NCI-H1417 treated with DMSO at 0.1 percent for 48 hours (cell line): ENCODE results near the gene KNCN.

Source experiments
- DNase-seq: peaks from one replicate; lab custom pipeline; 2025; lab: John Stamatoyannopoulos, UW

The KNCN gene

DNA sequence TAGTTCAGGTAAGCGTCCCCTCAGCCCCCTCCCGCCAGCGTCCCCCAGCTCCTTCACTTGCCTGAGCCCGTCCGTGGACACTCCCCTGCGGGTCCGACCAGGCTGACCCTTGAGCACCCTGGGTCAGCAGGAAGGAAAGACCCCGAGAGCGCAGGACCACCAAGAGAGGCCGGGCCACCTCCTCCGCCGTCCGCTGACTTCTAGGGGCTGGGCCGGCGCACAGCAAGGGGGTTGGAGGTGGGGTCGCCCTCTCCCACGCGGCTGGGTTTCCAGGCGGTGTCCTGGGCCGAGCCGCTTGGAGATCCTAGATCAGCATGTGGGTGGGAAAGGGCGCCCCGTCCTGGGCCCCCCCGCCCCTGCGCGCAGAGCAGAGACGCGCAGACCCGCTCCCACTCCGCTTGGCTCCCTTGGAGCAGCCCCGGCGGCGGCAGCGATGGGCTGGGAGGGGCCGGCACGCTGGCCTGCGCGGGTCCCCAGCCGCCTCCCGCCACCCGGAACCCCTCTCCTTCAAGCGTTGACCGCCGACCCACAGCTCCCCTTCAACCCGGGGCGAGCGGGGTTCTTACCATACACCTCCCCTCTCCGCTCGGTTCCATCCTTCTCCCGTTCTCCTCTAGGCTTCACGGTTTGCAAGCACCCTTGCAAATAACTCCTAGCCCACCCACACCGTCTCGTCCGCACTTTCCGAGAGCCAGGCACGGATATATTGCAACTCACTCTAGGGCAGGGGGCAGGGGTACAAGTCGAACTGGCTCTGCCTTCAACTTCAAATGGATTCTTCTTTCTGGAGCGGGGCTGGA lies 7.5 kb downstream of the KNCN start:
- no peak for DNase-seq

DNA sequence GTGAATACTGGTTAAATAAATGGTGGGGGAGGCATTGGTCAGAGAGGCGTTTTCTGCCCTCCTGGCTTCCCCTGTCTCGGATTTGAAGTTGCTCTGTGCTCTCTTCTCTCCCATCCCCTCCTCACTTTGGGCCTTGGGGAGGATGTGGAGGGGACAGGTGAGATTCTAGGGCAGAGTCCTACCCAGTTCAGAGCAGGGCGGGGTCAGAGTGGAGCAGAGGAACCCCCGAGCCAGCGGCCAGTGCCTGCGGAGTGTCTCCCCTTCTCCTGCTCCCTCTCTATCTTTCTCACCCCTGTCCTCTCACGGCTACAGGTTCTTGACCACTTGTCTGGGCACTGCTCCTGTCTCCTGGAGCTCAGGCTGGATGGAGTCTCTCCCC lies 8.1 kb downstream of the KNCN start:
- no peak for DNase-seq

DNA sequence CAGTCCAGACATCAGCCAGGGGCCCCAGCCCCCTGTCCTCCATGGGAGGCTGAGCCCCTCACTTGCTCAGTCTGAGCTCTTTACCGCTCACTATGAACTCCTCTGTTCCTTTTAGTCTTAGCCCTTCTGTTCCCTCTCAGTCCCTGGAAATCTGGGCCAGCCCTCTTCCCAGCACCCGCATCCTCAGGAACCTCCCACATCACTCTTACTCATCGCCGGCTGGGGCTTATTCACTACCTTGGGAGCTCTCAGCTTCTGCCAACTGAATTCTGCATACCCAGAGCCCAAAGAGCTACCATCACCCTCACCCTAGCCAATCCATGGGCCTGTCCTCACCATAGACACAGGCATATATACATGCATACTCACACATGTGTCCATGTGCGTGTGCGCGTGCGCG lies 11.5 kb downstream of the KNCN start:
- no peak for DNase-seq

DNA sequence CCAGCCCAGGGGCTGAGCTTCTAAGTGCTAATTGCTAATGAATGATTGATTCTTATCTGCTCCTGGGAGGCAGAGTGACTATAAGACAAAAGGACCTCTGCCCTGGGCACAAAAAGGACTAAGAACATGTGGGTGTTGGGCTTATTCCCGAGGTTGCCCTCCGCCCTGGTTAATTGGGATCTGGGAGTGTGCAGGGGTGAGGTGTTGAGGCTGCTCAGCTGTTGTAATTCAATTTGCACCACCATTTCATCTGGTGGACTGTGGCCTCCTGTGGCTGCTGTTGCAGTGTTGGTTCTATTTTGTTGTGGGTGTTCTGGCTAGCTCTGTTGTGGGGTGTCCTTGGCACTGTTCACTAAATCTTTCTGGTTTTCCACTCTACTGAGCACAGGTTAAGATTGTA lies 13.3 kb downstream of the KNCN start:
- DNase-seq, result no peak

DNA sequence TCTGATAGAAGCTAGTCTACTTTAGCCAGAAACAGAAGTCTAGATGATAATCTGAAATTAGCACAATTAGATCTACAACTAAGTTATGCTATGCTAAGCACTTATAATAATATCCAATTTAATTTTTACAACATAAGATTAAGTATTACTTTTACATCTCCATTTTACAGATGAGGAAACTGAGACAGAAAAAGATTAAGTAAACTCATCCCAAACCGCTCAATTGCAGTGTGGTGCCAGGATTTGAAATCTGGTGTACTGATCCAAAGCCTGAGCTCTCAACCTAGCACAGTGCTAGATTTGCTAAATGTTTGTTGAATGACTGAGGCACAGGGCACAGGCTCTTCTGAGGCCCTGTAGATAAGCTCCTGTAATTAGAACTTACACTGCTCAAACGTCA lies 13.8 kb downstream of the KNCN start:
- no peak for DNase-seq

DNA sequence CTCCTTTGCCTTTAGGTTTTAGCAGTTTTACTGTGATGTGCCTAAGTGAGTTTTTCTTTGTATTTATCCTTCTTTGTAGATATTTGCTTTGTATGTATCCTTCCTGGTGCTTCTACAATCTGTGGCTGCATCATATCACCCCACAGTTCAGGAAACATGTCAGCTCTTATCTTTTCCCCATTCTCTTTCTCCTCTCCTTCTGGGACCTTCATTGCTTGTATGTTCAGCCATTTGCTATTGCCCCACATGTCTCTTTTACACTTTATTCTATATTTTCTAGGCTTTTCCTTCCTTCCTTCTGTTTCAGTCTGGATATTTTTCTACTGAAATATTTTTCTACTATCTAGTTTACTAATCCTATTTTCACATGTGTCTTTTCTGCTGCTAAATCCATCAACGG lies 14.9 kb downstream of the KNCN start:
- no peak for DNase-seq

DNA sequence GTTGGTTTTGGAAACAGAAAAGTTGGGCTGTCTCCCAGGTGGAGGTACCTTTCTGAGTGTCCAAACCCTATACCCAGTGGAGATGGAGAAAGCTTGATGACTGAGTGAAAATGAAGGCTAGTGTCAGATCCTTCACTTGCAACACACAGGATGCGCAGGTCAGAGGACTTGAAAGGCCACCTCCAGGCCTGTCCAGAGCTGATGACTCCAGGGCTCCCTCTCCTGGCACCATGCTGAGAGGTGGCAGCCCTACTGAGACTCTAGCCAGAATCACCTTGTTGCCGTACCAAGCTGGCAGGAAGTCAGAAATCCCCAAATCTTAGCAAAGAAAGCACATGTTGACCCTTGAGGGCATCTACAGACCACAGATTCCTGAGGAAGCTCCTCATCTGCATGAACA lies 16.4 kb downstream of the KNCN start:
- no peak for DNase-seq

DNA sequence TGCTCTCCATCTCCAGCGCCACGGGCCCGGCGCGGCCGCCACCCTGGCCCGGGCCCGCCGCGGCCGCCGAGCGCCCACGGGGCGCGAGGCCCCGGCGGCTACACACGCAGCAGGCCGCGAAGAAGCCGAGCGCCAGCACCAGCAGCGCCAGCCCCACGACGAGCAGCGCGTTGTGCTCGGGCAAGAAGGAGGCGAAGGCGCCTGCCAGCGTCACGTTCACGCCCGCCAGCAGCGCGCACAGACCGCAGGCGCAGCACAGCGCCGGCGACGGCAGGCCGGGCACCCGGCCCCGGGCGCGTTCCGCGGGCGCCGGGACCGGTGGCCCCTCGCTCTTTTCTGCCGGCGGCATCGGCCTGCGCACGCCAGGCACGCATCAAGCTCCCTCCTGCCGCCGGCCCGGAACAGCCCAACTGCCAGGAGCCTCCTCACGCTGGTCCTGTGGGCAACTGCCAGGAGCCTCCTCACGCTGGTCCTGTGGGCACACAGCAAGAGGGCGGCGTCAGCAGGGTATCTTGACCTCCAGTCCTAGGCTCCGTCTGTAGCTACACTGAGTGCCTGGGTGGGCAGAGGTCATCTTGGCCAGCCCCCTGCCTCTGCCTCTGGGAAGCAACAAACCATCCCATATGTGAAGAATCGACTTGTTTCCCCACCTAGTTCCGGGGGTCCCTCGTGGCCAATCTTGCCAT lies 18.1 kb downstream of the KNCN start:
- no peak for DNase-seq

DNA sequence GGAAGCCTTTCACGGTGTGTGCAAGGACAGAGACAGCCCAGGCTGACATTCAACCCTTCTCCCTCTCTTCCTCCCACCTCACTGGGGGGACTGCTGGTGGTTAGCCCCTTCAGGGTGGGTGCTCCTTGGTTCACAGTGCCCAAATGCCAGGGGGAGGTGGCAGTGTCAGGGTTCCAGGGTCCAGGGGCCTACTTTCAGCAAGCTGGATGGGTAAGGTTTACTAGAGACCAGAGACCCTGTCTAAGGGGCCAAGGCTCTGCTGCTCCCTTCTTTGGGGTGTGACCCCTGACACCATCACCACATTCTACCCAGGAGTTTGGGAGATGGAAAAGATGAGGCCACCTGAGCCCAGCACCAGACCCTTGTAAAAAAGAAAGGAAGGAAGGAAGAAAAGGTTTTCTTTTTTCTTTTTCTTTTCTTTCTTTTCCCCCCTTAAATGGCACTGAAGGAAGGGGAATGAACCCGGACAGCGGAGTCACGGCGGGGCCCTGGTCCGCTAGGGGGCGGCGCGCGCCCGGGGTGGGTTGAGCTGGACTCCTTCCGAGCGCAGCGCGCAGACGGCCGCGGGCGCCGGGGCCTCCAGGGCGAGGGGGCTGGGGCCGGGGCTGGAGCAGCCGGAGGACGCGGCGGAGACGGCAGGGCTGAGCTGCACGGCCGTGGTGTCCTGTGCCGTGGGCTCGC lies 18.8 kb downstream of the KNCN start:
- DNase-seq, result no peak

DNA sequence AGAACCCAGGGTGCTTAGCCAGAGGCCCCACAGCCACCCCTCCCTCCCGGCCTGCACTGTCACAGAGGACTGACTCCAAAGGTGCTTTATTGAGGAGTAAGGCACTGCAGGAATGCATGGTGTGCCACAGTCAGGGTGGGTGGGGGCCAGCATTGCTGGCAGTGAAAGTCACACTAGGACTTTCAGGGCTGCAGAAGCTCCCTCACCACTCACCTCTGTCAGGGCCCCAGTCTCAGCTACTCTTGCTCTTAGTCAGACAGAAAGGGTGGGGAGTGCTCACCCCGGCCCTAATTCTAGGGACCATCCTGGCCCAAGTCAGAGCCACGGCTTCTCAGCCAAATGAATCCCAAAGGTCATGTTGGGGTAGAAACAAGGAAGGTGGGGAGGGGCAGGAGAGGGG lies 19.4 kb downstream of the KNCN start:
- no peak for DNase-seq

DNA sequence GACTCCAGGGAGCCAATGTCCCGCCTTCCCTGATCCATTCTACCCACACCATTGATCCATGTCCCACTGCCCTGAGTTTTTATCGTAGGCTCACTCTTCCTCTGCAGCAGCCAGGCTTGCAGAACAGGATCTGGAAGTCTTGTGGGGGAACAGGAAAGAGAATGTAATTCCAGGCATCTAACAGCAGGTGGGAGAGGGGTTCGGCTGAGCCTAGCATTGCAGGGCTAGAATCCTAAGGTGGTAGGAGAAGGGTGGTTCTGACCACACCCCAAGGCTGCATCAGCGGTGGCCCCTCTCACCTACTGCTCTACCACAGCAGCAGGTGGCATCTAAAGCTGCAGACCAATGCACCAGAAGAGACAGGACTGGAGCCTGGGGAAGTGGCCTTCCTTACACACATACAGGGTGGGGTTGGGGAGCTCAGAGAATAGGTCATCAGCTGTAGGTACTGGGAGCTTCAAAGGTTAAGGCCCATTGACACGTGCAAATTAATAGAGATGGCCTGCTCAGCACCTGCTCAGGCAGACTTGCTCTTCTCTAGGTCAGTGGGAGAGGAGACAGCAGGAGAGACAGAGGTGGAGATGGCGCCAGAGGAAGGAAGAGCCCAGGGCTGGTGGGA lies 20.5 kb downstream of the KNCN start:
- DNase-seq, result no peak

DNA sequence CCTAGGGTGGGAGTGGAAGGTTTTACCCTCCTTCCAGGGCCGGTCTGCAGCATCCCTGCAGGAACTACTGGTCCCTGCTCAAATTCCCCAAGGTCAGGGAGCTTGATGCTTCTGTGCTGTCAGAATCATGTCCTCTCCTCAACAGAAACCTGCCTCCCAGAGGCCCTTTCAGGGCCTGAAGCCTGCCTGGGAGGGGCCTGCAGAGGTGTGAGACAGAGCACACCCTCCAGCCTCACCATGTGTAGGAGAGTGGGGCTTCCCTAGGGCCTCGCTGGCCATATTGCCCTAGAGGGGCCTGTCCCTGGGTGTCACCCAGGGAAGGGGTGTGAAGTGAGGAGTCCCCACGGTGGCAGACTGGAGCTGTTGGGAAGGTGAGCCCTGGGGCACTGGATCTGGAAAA lies 21.1 kb downstream of the KNCN start:
- no peak for DNase-seq

DNA sequence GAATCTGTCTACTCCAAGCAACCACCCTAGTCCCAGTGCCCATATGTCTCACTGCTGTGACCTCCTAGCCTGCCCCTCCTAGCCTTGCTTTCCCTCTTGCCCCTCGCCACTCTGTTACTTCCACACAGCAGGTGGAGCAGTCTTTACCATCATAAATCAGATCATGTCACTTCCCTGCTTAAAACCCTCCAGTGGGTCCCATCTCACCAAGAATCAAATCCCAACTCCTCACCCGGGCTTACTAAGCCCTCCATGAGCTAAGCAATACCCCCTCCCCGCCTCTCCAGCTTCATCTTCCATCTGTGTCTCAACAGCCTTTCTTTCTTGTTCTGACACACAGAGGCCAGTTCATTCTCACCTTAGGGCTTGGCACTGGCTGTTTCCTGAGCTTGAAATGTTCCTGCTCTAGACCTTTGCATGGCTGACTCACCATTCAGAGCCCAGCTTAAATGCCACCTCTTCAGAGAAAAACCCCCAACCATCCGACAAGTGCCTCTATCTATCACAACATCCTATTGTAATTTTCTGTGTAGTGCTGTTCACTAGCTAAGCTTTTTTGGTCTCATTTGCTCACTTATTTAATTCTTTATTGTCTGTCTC lies 22.3 kb downstream of the KNCN start:
- DNase-seq, result no peak

DNA sequence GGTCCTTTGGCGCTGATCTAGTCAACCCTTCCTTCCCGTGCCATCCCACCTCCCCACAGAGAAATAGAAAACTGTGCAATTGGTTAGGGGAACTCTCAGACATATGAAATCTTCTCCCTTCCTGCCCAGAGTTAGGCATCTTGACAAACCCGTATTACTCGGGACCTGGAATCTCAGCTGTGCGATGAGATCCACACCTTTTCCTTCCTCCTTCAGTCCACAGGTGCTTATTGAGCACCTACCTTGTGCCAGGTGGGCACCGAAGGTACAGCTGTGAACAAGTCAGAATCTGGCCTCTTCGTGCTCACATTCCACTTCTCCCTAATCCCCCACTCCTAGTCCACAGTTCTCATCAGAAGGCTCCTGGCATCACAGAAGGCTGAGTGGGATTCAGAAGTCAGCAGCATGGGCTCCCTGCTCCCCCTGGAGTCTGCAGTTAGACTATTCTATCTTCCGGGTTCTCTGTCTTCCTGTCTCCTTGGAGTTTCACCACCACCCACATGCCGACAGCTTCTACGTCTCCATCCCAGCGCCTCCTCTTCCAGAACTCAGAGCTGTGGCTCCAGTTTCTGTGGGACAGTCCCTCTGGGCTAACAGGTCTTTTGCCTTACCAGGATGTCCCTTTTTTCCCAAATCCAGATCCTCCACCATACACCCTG lies 23.0 kb downstream of the KNCN start:
- no peak for DNase-seq

DNA sequence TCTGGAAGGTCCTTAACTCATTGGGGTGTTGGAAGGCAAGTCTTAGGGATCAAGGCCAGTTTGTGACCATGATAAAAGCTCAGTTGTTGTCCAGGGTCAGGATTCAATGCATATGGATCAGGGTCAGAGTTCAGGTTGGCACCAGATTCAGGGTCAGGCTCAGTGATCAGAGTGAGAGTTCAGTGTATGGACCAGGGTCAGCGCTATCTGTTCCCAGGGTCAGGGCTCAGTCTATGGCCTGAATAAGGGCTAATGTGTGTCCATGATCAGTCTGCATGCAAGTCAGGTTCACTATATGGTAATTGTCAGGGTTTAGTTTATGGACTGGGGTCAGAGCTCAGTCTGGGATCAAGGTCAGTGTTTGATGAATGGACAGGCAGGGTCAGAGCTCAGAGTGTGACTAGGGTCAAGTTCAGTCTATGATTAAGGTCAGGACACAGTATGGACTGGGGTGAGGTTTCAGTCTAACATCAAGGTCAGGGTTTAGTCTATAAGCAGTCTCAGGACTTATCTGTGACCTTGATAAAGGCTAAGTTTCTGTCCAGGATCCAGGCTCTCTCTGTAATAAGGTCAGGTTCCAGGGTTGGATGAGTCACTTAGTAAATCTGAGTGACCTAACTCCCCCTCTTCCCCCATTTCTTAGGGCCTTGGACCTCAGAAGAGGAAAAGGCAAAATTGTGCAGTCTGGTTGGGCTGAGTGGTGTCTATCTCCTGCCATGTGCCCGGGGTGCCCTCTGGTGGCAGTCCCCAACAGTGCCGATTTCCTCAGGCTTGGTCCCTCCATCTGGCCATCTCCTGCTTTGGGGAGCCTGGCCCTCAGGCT lies 23.8 kb downstream of the KNCN start:
- DNase-seq, result no peak

DNA sequence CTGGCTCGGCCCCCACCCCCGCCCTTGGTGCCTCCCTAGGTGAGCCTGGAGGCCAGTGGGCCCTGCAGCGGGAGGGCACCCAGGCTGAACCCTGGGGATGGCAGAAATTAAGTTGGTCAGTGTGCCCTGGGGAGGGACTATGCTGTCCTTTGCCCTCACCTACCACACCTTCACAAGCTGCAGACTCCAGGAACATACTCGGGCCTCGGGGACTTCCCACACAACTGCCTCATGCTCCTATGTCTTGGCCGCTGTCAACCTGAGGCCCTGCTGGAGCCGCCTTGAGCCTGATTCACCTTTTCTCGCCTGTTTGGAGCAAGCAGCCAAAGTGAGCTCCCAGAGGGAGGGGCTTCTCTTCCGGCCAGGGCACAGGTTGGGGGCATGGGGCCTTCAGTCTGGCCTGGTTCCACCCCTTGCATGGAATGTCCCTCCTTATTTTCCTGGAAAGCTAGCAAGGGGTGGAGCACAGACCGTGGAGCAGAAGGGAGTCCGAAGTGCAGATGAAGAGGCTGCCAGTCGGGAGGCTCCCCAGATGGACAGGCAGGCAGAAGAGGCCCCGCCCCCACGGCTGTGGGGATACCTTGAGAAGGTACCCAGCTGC lies 24.7 kb downstream of the KNCN start:
- DNase-seq, result no peak

DNA sequence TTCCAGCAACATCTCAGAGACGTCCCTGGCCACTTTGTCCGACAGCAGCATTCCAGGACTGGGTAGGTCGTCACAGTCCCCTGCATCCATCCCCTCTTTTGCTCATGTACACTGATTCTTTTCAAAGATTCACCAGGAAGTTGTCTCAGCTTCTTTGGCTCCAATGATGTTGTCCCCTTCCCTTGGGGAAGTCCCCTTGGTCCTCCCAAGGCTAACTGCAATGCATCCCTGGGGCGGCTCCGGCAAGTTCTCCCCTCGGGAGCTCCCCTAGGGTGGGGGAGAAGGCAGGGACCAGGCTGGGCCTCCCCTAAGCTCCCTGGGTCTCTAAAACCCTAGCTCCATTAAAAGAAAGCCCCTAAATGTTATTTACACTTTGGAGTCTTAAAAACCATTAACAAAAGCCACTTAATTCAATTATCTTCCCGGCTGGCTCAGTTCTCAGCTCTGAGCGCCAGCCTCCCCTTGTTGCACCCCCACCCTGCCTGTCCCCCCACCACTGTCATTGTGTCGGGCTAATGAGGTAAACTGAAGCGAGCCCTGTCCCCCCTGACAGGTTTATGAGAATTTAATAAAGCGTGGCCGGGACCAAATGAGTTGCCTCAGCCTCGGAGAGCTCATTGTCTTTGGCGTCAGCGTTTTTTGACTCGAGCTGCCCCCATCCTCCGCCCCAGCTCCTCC lies 25.3 kb downstream of the KNCN start:
- peak; percentile 9 for DNase-seq

DNA sequence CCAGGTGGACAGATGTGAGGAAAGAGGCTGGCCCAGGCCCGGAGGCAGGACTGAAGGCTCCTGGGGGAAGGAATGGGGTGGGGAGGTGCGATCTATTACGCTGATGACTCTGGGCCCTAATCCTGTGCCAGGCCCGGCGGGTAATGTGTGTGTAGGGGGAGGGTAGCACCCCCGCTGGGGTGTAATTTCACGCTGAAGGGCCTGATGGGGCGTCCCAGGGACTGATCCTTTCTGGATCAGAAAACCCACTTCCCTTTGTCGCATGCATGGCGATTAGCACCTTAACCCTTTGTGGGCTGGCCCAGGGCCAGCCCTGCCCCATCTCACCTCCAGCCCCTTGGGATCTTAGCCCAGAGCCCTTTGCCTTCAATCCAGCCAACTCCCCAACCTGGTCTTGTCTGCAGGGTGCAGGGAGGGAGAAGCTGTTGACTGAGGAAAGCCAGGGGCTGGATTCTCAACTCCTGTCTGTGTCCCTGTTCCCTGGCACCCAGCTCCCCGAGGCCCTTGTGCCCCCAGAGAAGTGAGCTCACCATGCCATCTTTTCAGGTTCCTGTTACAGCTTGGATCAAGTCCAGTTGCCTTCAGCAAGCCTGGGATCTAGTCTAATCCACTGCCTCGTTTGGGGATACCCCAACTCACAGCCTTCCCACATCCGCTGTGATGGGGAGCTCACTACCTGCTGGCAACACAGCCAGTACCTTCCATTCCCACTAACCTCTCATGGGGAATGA lies 26.0 kb downstream of the KNCN start:
- DNase-seq, result no peak

DNA sequence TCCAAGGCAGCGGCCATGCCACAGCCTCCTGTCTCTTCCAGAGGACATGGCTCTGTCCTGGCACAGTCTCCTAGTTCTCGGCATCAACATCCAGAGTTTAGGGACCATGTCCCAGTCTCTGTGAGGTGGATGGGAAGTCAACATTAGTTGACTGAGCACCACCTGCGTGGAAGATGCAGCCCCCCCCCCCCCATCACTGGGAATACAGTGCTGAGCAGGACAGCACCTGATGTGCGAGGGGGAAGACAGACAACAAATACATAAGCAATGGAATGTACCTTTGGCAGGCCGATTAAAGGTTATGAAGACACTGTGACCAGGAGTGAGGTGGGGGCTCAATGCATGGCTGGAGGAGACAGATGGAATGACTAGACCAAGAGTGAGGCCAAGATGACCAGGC lies 26.6 kb downstream of the KNCN start:
- no peak for DNase-seq
